ENCODE measurements around the gene ZNF577. TPM values are rescaled to one million over a fixed set of nuclear protein-coding genes. Genes with fewer than 3 reads are reported as not detected.

Gene ZNF577
- total and polyA plus RNA-seq, 11 donors: 6.2 to 12.8 (median 8.3) TPM

DNA sequence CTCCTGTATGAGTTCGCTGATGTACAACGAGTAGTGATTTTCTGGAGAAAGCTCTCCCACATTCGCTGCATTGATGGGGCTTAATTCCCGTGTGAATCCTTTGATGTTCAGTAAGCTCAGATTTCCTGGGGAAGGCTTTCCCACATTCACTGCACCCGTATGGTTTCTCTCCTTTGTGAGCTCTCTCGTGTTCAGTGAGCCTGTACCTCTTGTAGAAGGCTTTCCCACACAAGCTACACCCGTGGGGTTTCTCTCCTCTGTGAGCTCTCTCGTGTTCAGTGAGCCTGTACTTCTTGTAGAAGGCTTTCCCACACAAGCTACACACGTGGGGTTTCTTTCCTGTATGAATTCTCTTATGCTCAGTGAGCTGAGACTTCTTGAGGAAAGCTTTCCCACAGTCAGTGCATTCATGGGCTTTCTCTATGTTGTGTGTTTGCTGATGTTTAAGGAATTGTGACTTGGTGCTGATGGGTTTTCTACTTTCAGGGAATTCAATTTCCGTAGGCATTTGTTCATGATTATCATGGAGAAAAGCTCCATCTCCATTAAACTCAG lies 3.5 kb upstream of the ZNF577 start:
- peaks cover 0 to 13% (median 7%) of the 10 kb centered on the region in 12 donors for H3K4me1 ChIP-seq
- no peak overlapping the region for H3K4me3 ChIP-seq
- H3K36me3 ChIP-seq: peaks cover 15 to 74% (median 65%) of the 10 kb centered on the region in 9 donors
- peaks cover 0 to 95% (median 54%) of the 10 kb centered on the region in 12 donors for H3K9me3 ChIP-seq
- intact Hi-C loops (cut with DNase I): no loop called here
- no peak overlapping the region for H3K27ac ChIP-seq
- H3K27me3 ChIP-seq: no peaks in the 10 kb centered on the region
- 97 to 99% (median 97%) methylated on average over 10 of the region's 10 CpGs for WGBS, 4 donors
- TF ChIP-seq POLR2A (IDR thresholded peaks at IDR 0.05) (no peak), CTCF (IDR thresholded peaks at IDR 0.05) (no peak)
- no peak for ATAC-seq
- no peak for DNase-seq

- Histone ChIP-seq H3K9me3 (peaks cover 0 to 94% (median 53%) of the 10 kb centered on the region in 12 donors), H3K27me3 (no peaks in the 10 kb centered on the region), H3K27ac (no peak overlapping the region), H3K4me1 (peaks cover 0 to 13% (median 7%) of the 10 kb centered on the region in 12 donors), H3K36me3 (peaks cover 9 to 61% (median 51%) of the 10 kb centered on the region in 9 donors), H3K4me3 (no peak overlapping the region)
- intact Hi-C loops (cut with DNase I): loop anchor here in 1 of 10 donors (5.0 kb wide), 2 partner anchors 37 to 97 kb away; partner anchors contain the start of genes ZNF350 and ZNF613
- no peak for ATAC-seq
- no peak for TF ChIP-seq CTCF (IDR thresholded peaks at IDR 0.05)
- no peak for TF ChIP-seq POLR2A (IDR thresholded peaks at IDR 0.05)
- DNase-seq: no peak
These were observed 2.2 kb upstream of the ZNF577 start for GRCh38 chr19:51889934-51890333.

DNA sequence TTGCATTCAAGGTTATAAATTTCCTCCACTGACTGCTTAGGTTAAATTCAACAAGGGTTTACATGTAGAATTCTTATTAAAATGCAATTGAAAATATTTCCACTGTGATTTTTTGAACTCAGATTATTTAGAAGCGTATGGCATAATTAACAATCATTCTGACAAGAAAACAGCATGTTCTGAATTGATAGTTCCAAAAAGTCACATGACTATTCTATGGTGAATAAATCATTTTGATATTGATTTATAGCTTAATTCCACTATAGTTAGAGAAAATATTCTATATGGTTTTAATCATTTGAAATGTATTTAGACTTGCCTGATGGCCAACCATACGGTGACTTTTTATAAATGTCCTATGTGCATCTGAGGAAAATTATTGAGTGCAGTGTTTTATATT lies 3.0 kb downstream of the ZNF577 start:
- intact Hi-C loops (cut with DNase I): loop anchor here in 1 of 10 donors (5.0 kb wide), 2 partner anchors 43 to 103 kb away; partner anchors contain the start of genes ZNF350 and ZNF613
- no peaks in the 10 kb centered on the region for H3K27me3 ChIP-seq
- 95 to 97% (median 96%) methylated on average over 2 of the region's 2 CpGs for WGBS, 4 donors
- TF ChIP-seq CTCF (IDR thresholded peaks at IDR 0.05): no peak
- no peak for TF ChIP-seq POLR2A (IDR thresholded peaks at IDR 0.05)
- peaks cover 0 to 65% (median 9%) of the 10 kb centered on the region in 12 donors for H3K9me3 ChIP-seq
- peaks cover 0 to 22% (median 13%) of the 10 kb centered on the region in 9 donors for H3K36me3 ChIP-seq
- ATAC-seq: no peak
- peaks cover 0 to 13% (median 7%) of the 10 kb centered on the region in 12 donors for H3K4me1 ChIP-seq
- H3K27ac ChIP-seq: no peak overlapping the region
- H3K4me3 ChIP-seq: no peak overlapping the region
- DNase-seq: no peak

DNA sequence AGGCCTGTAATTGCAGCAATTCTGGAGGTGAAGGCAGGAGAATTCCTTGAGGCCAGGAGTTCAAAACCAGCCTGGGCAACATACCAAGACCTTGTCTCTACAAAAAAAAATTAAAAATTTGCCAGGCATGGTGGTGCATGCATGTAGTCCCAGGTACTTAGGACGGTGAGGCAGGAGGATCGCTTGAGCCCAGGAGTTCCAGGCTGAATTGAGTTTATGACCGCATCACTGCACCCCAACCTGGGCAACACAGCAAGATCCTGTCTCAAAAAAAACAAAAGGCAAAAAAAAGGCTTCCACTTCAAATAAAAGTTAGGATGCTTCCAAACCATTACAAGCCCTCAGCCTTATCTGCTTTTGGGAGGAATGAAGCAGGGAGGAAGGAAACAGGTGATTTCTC lies 5.2 kb downstream of the ZNF577 start:
- TF ChIP-seq POLR2A (IDR thresholded peaks at IDR 0.05) (no peak), CTCF (IDR thresholded peaks at IDR 0.05) (no peak)
- WGBS, 4 donors: 94 to 99% (median 97%) methylated on average over 3 of the region's 3 CpGs

More for the DNA sequence above, 5.2 kb downstream of the ZNF577 start:
- peaks cover 2 to 35% (median 30%) of the 10 kb centered on the region in 9 donors for H3K36me3 ChIP-seq
- peaks cover 0 to 9% (median 7%) of the 10 kb centered on the region in 12 donors for H3K4me1 ChIP-seq
- ATAC-seq: no peak
- H3K27ac ChIP-seq: no peak overlapping the region
- intact Hi-C loops (cut with DNase I): no loop called here
- no peak overlapping the region for H3K4me3 ChIP-seq
- H3K27me3 ChIP-seq: no peaks in the 10 kb centered on the region
- DNase-seq: no peak
- peaks cover 0 to 67% (median 0%) of the 10 kb centered on the region in 12 donors for H3K9me3 ChIP-seq

Data from heart left ventricle (tissue), 16 donors.